Measurements from ENCODE around the gene PRDX6.
"Not testable (repeated sequence)": the region's sequence is repeated elsewhere in the genome, so short reads cannot be mapped to it uniquely, and the experiment has no call there.

Gene PRDX6

DNA sequence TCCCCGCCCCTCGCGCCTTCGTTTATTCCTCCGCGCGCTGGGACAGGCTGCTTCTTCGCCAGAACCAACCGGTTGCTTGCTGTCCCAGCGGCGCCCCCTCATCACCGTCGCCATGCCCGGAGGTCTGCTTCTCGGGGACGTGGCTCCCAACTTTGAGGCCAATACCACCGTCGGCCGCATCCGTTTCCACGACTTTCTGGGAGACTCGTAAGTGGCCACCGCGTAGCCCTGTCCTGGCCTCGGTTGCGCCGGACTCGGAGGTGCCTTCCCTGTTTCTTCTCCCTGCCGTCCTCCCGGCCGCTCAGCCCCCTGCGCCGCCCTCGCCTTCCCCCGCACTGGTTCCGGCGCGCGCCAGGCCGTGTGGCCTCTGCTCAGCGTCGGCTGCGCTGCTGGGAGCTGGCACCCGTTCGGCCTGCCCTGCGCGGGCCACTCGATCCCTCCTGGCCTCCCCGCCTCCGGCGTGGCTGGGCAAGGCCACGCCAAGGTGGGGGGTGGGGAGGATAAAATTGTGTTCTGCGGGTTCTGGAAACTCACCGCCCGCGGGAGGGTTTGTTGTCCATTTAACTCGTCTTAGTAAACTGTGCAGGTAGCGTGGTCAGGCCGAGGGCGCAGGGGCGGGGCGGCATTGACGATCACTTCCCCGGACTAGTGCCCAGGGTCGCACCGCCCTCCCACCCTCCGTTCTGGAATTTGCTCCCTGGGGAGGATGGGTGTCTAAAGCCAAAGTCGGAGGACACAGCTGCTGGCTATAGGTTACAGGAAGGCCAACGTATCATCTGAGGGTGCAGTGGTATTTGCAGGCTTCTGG, at the start of gene PRDX6:
PRDX6 (plus strand) TSS at position 50 of the 808 bp plus-strand sequence; CDS start at position 113, 63 bp downstream.
- no peak for DNase-seq

DNA sequence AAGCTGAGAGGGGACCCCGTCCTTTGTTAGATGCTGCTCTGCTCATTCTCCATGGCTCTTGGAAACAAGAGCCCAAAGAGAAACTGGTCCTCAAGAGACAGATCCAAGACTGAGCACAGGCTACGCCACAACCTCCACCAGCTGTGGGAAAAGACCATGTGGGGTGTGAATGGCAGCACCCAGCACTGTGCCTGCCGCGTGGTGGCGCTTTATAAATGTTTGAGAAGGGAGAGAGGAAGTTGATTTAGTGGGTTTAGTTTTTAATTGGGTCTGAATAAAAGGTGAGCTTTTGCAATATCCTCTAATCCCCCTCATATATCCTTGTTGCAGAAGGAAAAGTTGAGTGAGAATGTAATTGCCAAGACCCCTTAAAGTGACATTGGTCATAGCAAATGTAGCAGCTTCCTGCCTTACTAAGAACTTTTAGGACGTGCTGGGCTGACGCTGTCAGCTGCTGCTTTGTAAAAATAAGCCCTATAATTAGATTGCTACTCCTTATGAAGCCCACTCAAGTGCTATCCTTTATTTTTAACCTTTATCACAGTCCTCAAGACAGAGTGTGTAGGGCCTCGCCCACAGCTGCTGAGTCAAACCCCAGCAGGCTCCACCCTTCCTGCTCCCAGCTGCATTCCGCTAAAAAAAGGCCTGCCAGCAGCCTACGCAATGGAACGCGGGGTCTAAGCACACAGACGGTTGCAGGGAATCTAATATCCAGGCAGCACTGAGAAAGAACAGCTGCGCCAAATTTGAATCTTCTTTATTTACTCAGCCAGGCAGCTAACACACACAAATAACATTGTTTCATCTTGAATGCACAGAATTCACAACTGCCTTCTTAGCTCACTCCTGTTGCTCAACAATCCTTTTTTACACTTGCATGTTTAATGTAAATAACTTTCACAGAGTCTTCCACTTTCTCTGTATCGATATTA, 47.4 kb upstream of the PRDX6 start:
- peak; percentile 63 for DNase-seq

DNA sequence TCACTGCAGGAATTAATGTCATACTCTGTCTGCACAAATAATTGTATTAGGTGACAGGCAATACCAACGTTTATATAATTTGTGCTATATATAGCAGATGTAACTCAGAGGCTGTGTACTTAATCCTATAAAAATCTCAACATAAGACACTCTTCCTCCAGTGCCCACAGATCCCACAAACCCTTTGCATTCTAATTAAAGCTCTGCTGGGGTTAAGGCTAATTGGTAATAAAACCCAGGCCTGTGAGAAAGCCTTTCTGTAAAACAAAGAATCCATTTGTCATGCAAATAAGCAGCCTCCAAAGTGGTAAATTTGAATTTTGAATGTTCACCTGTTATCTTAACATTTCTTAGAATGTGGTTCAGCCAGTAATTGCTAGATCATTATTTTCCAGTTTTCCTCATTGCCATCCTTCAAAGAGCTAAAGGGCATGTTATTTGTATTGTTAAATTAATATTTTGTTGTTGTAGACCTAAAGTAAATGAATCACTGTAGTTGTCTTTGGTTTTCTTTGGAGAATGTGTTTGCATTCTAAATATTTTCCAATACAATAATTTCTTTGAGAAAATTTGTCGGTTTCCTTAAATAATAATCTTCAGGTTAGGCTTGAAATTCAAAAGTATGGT, 46.3 kb upstream of the PRDX6 start:
- DNase-seq = no peak

DNA sequence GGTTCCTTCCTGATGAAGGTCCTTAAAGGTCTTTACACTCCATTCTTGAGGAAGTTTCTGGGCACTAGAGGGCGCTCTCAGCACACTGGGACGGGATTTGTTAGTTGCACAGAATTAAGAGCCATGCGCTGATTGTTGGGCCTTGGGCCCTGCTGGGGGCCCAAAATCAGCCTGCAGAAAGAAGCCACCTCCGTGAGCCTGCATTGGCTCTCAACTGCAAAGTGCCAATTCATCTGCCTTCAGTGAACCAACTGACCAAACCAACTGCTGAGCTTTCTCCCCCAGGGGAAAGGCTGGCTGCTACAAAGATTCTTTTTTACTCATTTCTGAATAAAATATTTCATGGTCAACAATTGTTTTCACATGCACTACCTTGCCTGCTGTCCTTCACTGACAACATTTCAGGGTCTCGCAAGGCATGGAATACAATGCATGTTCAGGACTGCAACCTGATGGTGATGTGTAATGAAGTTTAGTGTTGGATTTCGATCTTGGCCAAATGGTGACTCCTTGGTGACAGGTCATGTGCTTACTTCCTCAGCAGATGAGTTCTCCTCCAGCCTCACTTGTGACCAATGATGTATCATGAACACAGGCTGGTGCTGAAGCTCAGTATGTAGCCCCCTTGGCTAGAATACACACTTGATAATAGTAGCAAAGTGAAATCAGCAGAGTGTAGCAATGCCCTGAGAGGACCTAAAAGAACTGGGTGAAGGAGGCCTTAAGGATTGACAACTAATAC, 45.7 kb upstream of the PRDX6 start:
- peak; percentile 87 for DNase-seq

DNA sequence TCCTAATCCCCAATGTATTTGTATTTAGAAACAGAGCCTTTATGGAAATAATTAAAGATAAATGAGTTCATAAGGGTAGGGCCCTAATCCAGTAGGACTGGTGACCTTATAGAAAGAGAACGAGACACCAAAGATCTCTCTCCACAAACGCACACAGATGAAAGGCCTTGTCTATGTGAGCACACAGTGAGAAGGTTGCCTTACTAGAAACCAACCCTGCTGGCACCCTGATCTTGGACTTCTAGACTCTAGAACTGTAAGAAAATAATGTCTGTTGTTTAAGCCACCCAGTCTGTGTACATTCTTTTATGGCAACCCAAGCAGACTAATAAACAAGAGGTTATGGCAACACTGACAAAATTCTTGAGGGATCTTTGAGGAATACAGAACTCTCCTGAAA, 44.8 kb upstream of the PRDX6 start:
- no peak for DNase-seq

GRCh38 chr1:173433751-173434326, 43.3 kb upstream of the PRDX6 start:
- DNase-seq = no peak

DNA sequence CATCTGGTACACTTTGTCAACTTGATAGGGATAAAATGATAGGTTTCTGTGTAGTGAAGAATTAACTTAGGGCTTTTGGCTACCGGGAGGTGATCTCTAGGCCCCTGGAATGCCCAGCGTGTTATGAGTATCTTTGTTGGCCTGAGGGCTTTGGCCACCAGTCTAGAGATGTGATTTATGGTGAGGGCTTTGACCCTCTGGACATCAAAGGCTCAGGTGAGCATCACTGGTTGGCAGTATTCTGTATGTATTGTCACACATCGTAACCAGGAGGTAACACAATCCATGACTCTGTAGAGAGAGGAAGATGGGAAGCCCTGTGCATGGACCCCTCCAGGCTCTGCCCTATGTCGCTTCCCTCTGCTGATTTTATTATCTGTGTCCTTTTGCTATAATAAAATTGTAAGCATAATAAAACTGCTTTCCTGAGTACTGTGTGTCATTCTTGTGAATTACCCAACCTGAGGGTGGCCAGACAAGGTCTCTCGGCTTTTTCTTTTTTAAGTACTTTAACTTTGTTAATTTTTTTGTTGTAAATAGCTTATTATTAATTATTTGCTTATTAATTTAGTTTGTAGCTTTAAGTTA, 40.2 kb upstream of the PRDX6 start:
- DNase-seq = no peak

- DNase-seq = no peak
Observed at GRCh38 chr1:173438675-173439074, 38.5 kb upstream of the PRDX6 start.

DNA sequence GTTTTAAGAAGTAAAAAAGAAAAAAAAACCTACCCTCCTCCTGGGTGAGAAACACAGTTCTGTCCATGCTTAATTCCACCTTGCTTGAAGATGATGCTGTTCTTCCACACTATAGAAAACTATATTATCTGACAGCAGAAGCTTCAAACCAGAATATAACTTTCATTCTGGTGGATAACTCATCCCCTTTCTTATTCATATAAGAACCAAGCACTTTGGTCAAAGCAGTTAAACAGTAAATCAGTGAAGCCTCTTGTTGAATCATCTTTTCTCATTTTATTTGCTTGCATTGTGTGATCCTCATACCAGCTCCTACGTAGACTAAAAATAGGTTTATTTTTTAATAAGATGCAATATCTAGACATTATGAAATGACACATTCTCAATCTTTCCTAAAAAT, 36.7 kb upstream of the PRDX6 start:
- DNase-seq = no peak

DNA sequence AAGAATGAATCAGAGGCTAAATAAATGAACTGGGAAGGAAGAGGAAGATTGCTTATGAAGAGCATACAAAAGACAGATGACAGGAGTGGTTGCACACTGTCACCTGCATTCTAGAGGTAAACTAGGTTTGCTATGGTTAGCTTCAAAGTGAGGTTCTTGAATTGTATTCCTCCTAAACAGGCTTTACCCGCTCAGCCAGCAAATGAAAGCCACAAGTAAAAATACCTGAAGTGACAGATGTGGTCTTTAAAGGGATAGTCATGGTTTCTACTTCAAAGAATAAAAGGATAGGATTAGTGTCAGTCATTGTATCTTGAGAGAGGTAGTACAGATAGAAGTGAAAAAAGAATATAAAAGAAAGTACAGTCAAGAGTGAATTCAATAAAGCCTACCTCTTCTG, 32.4 kb upstream of the PRDX6 start:
- peak; percentile 22 for DNase-seq

DNA sequence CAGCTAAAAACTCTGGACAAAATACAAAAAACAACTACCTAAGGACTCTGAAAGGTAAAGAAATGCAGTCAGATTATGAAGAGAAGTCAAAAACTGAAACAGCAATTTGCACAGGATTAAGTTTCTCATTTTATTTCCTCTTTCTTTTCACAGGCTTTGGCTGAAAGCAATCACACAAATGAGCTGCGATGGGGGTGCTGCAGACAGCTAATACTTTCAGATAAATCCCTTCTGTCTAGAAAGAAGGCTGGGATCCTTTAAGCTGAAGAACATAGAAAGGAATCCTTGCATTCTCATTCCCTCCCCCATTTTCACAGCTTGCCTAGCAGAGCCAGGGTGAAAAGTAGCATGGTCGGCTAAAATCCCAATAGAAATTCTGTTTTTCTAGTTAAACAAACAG, 32.0 kb upstream of the PRDX6 start:
- DNase-seq = no peak

- DNase-seq = no peak
Observed at GRCh38 chr1:173445656-173446055, 31.5 kb upstream of the PRDX6 start.

GRCh38 chr1:173447224-173447623, 29.9 kb upstream of the PRDX6 start:
- no peak for DNase-seq

- DNase-seq = no peak
Observed at GRCh38 chr1:173448945-173449344, 28.2 kb upstream of the PRDX6 start.

GRCh38 chr1:173451981-173452380, 25.2 kb upstream of the PRDX6 start:
- DNase-seq = no peak

DNA sequence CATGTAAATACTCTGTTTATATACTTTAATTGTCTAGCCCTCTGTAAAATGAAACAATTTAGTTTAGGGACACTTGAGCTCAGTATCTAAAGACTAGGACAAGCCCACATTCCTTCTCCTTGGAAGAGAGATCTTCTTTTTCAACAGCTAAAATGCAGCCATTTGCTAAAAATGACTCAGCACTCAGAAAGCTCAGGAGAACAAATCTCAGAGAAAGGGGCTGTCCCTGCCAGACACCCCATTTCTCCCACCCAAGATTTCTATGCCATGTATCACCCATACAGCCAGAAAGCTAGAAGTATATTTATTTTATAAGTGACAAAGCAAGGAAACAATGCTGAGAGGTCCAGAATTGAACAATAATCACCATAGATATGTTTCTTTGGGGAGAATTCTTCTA, 23.2 kb upstream of the PRDX6 start:
- DNase-seq = no peak

DNA sequence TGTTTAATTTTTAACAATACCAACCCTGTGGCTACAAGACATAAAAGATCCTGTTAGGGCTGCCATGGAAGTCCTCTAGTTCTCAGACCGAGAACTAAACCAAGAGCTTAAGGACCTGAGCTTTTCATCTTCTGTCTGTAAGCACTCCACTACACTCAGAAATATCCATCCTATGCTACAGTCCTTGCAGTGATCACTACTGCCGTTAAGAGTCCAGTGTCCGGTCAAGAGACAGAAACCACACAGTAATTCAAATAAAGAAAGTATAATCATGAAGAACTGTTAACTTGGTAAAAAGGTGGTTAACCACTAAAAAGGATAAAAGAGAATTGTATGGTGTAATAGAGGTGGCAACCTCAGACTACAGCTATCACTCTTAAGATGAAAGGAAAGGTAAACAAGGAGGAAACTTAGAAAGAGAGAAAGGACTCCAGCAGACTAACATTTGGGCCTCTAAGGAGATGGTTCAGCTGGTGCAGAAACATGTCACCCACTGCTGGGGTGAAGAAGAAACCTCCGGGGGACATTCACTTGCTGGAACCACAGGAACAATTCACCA, 22.1 kb upstream of the PRDX6 start:
- no peak for DNase-seq

DNA sequence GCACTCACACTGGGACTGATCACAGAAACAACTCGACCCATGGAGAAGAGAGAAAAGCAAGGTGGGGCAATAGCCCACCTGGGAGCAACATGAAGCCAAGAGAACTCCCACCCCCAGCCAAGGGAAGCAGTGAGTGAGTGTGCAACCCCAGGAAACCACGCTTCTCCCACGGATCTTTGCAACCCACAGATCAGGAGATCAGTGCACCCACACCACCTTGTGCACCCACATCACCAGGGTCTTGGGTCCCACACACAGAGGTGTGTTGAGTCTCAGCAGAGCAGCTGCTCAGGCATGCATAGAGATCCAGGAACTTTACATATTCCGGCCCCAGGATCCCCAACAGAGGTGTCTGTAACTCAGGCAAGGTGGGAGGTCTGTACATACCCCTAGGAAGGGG, 17.2 kb upstream of the PRDX6 start:
- no peak for DNase-seq

DNA sequence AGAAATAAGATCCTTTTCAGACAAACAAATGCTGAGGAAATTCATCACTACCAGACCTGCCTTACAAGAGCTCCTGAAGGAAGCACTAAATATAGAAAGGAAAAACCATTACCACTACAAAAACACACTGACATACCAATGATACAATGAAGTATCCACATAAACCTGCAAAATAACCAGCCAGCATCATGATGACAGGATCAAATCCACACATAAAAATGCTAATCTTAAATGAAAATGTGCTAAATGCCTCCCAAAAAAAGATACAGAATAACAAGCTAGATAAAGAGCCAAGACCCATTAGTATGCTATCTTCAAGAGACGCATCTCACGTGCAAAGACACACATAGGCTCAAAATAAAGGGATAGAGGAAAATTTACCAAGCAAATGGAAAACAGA, 14.5 kb upstream of the PRDX6 start:
- not testable (repeated sequence) for DNase-seq

GRCh38 chr1:173464185-173464584, 12.9 kb upstream of the PRDX6 start:
- DNase-seq = not testable (repeated sequence)

- DNase-seq = no peak
Observed at GRCh38 chr1:173467426-173467825, 9.7 kb upstream of the PRDX6 start.

DNA sequence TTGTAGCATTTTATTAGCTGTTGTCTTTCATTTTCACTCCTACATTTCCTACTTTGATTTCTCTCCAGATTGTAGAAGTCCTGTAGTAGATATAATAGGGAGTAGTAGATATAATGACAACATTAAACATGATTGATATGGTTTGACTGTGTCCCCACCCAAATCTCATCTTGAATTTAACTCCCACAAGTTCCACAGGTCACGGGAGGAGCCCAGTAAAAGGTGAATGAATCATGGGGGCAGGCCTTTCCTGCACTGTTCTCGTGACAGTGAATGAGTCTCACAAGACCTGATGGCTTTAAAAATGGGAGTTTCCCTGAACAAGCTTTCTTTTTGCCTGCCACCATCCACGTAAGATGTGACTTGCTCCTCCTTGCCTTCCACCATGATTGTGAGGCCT, 7.5 kb upstream of the PRDX6 start:
- DNase-seq = no peak

Data from CD4-positive, alpha-beta T cell treated with Interleukin-4 for 4 hours (primary cell).